DOHH2 (cell line): ENCODE results near the gene LOC128125822.

Experiments
- H3F3A ChIP-seq: fragments of 200-600 bp; sonication (generic), shearing (Covaris generic); 2 replicates; pipeline ENCODE4 v1.6.0; 2016; ENCODE audit warnings: antibody characterized with exemption, mild to moderate bottlenecking; ENCODE audit not compliant: control insufficient read depth, insufficient read depth
- H3K27ac ChIP-seq: fragments of 200-600 bp; sonication (generic); 2 replicates; pipeline ENCODE4 v1.5.1; 2014; ENCODE audit warnings: low read depth, mild to moderate bottlenecking, low read length, moderate library complexity
- H3K27me3 ChIP-seq: fragments of 200-600 bp; sonication (generic); 2 replicates; pipeline ENCODE4 v1.6.1; 2014; ENCODE audit warnings: mild to moderate bottlenecking, low read length, mixed read lengths; ENCODE audit not compliant: control insufficient read depth
- H3K36me3 ChIP-seq: fragments of 200-600 bp; sonication (generic); 2 replicates; pipeline ENCODE4 v1.6.1; 2014; ENCODE audit warnings: mild to moderate bottlenecking, low read length, moderate library complexity, mixed read lengths; ENCODE audit not compliant: control insufficient read depth
- H3K4me1 ChIP-seq: fragments of 200-600 bp; sonication (generic); 2 replicates; pipeline ENCODE4 v1.6.1; 2014; ENCODE audit warnings: mild to moderate bottlenecking, low read length, mixed read lengths; ENCODE audit not compliant: control insufficient read depth
- H3K4me2 ChIP-seq: fragments of 200-600 bp; sonication (generic); 2 replicates; pipeline ENCODE4 v1.6.0; 2014; ENCODE audit warnings: mild to moderate bottlenecking, low read length, moderate library complexity
- H3K4me3 ChIP-seq: fragments of 200-600 bp; sonication (generic); 2 replicates; pipeline ENCODE4 v1.5.1; 2014; ENCODE audit warnings: mild to moderate bottlenecking, low read length, mixed read lengths
- H3K79me2 ChIP-seq: fragments of 200-600 bp; sonication (generic); 2 replicates; pipeline ENCODE4 v1.6.1; 2014; ENCODE audit warnings: mild to moderate bottlenecking, low read length, mixed read lengths; ENCODE audit not compliant: control insufficient read depth
- H3K9me2 ChIP-seq: fragments of 200-600 bp; sonication (generic); replicated peaks from 2 replicates; pipeline ENCODE4 v1.6.1; 2014; ENCODE audit warnings: mild to moderate bottlenecking, low read length, mixed read lengths; ENCODE audit not compliant: control insufficient read depth
- H3K9me3 ChIP-seq: fragments of 200-600 bp; sonication (generic); 2 replicates; pipeline ENCODE4 v1.6.1; 2014; ENCODE audit warnings: antibody characterized with exemption, low read length, mixed read lengths; ENCODE audit not compliant: control insufficient read depth, insufficient read depth
- H4K20me1 ChIP-seq: fragments of 200-600 bp; sonication (generic); 2 replicates; pipeline ENCODE4 v1.6.0; 2014; ENCODE audit warnings: low read depth, mild to moderate bottlenecking, antibody characterized with exemption, low read length, moderate library complexity; ENCODE audit not compliant: control insufficient read depth, insufficient read depth
- EZH2phosphoT487 ChIP-seq: fragments of 200-600 bp; sonication (generic); IDR thresholded peaks from 2 replicates; pipeline ENCODE4 v1.6.1; 2017; ENCODE audit warnings: borderline replicate concordance, mild to moderate bottlenecking, antibody characterized with exemption, low read length, moderate library complexity, mixed read lengths
- TF ChIP-seq, protein P1 (sequence below): fragments of 200-600 bp; sonication (generic); IDR thresholded peaks from one replicate; pipeline ENCODE4 v1.5.1; 2014; ENCODE audit warnings: antibody characterized with exemption, mild to moderate bottlenecking, low read depth, low read length; ENCODE audit not compliant: poor library complexity, severe bottlenecking

The LOC128125822 gene

DNA sequence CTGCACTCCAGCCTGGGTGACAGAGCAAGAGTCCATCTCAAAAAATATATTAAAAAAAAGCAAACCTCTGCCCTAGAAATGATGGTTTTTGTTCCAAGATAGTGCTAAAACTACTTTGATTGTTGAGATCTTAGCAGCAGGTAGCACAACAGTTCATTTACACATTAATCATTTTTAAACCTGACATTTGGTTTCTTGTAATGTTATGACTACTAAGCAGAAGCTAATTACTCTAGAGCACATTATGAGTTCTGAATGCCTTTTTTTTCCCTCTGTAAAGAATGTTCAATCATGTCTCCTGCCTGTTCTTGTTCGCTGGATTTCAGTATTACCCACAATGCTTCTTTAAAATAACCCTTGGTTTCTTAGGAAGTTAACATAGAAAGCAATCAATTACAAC lies 38.7 kb downstream of the LOC128125822 start:
- no peaks in the 10 kb centered on the region for H4K20me1 ChIP-seq
- no peaks in the 10 kb centered on the region for H3K36me3 ChIP-seq
- H3K4me1 ChIP-seq = no peaks in the 10 kb centered on the region
- H3K9me2 ChIP-seq = no peaks in the 10 kb centered on the region
- no peak overlapping the region for H3K4me2 ChIP-seq
- no peaks in the 10 kb centered on the region for H3K9me3 ChIP-seq
- no peaks in the 10 kb centered on the region for H3K27me3 ChIP-seq
- H3K4me3 ChIP-seq = no peak overlapping the region
- H3K79me2 ChIP-seq = no peaks in the 10 kb centered on the region
- no peaks in the 10 kb centered on the region for H3F3A ChIP-seq
- TF ChIP-seq EZH2phosphoT487 = no peak
- TF ChIP-seq, protein P1, sequence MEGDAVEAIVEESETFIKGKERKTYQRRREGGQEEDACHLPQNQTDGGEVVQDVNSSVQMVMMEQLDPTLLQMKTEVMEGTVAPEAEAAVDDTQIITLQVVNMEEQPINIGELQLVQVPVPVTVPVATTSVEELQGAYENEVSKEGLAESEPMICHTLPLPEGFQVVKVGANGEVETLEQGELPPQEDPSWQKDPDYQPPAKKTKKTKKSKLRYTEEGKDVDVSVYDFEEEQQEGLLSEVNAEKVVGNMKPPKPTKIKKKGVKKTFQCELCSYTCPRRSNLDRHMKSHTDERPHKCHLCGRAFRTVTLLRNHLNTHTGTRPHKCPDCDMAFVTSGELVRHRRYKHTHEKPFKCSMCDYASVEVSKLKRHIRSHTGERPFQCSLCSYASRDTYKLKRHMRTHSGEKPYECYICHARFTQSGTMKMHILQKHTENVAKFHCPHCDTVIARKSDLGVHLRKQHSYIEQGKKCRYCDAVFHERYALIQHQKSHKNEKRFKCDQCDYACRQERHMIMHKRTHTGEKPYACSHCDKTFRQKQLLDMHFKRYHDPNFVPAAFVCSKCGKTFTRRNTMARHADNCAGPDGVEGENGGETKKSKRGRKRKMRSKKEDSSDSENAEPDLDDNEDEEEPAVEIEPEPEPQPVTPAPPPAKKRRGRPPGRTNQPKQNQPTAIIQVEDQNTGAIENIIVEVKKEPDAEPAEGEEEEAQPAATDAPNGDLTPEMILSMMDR = no peak
- no peak overlapping the region for H3K27ac ChIP-seq

DNA sequence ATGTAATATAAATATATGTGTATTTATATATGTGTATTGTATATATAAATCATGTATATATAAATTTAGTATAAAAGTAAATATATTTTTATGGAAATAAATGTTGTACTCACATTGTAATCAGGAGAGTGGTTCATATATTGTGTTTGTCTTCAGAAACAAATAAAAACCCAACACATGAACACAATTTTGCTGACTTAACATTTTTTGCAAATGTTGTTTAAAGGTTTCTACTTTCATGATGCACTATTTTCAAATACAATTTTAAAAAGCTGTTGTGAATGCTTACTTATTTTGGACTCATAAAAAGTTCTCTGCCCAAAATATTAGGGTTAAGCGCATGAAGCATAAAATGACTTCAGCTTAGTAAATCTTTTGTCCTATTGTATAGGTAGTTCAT lies 39.3 kb downstream of the LOC128125822 start:
- H3K36me3 ChIP-seq = no peaks in the 10 kb centered on the region
- no peak overlapping the region for H3K4me3 ChIP-seq
- no peaks in the 10 kb centered on the region for H3K27me3 ChIP-seq
- no peaks in the 10 kb centered on the region for H4K20me1 ChIP-seq
- H3K9me3 ChIP-seq = no peaks in the 10 kb centered on the region
- no peaks in the 10 kb centered on the region for H3F3A ChIP-seq
- TF ChIP-seq, protein P1 = no peak
- TF ChIP-seq EZH2phosphoT487 = no peak
- H3K4me1 ChIP-seq = no peaks in the 10 kb centered on the region
- H3K79me2 ChIP-seq = no peaks in the 10 kb centered on the region
- H3K4me2 ChIP-seq = no peak overlapping the region
- H3K9me2 ChIP-seq = no peaks in the 10 kb centered on the region
- H3K27ac ChIP-seq = no peak overlapping the region

DNA sequence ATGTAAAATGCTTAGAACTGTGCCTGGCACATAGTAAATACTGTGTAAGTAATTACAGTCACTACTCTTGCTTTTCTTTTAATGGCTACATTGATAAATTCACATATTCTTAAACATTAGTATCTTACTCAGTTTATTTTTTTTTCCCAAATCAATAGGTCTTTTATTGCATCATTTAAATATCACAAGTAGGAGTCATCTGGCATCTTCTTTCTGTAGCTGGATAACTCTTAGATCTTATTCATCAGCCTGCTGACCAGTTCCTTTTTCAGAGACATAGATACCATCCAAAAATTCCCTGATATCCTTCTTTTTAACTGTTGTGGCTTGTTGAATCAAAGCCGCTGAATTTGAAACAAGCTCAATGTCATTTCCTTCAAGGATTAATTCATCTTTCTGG lies 43.3 kb downstream of the LOC128125822 start:
- H3K9me3 ChIP-seq = no peaks in the 10 kb centered on the region
- TF ChIP-seq, protein P1 = no peak
- TF ChIP-seq EZH2phosphoT487 = no peak
- no peak overlapping the region for H3K4me2 ChIP-seq

More for the DNA sequence above, 43.3 kb downstream of the LOC128125822 start:
- no peak overlapping the region for H3K27ac ChIP-seq
- no peaks in the 10 kb centered on the region for H3K36me3 ChIP-seq
- no peaks in the 10 kb centered on the region for H3K4me1 ChIP-seq
- no peaks in the 10 kb centered on the region for H3F3A ChIP-seq
- H3K9me2 ChIP-seq = no peaks in the 10 kb centered on the region
- no peak overlapping the region for H3K4me3 ChIP-seq
- no peaks in the 10 kb centered on the region for H3K79me2 ChIP-seq
- H3K27me3 ChIP-seq = no peaks in the 10 kb centered on the region
- H4K20me1 ChIP-seq = no peaks in the 10 kb centered on the region
